ENCODE results near the gene SEMA5A.

The SEMA5A gene

DNA sequence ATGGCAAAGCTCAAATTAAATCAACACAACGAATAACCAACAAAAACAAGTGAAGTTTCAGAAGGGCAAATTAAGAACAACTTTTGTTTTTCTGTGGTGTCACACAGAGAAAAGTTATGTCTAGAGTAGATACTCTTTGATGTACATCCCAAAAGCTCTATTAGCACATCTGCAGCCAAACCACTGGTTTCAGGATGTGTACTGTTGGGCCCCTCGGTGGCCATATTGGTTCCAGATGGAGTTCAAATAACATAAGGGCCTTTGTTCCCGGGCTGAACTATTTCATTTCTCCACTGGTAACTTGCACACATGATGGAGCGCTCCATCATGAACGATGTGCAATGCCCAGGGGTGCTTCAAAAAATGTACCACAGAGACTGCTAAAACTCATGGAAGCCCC, 126.1 kb downstream of the SEMA5A start:
- Histone ChIP-seq H3K27me3 (ENCODE audit: insufficient read depth, poor library complexity, severe bottlenecking) (no peaks in the 10 kb centered on the region), H3K27ac (replicated peaks) (no peak overlapping the region), H3K4me3 (replicated peaks; ENCODE audit: insufficient read depth, low read length) (no peak overlapping the region)
- no peak for DNase-seq (ENCODE audit: low read depth in 1 of 2, low spot score in 1 of 2)
- TF ChIP-seq POLR2AphosphoS5 (IDR thresholded peaks at IDR 0.05; ENCODE audit: low read depth) (no peak), GABPA (IDR thresholded peaks at IDR 0.05; ENCODE audit: low read depth) (no peak), SPI1 (IDR thresholded peaks at IDR 0.05; ENCODE audit: borderline replicate concordance, low read depth) (no peak), CTCF (IDR thresholded peaks at IDR 0.05; ENCODE audit: insufficient read depth, low read length) (no peak)
- TF ChIP-seq, protein P1, sequence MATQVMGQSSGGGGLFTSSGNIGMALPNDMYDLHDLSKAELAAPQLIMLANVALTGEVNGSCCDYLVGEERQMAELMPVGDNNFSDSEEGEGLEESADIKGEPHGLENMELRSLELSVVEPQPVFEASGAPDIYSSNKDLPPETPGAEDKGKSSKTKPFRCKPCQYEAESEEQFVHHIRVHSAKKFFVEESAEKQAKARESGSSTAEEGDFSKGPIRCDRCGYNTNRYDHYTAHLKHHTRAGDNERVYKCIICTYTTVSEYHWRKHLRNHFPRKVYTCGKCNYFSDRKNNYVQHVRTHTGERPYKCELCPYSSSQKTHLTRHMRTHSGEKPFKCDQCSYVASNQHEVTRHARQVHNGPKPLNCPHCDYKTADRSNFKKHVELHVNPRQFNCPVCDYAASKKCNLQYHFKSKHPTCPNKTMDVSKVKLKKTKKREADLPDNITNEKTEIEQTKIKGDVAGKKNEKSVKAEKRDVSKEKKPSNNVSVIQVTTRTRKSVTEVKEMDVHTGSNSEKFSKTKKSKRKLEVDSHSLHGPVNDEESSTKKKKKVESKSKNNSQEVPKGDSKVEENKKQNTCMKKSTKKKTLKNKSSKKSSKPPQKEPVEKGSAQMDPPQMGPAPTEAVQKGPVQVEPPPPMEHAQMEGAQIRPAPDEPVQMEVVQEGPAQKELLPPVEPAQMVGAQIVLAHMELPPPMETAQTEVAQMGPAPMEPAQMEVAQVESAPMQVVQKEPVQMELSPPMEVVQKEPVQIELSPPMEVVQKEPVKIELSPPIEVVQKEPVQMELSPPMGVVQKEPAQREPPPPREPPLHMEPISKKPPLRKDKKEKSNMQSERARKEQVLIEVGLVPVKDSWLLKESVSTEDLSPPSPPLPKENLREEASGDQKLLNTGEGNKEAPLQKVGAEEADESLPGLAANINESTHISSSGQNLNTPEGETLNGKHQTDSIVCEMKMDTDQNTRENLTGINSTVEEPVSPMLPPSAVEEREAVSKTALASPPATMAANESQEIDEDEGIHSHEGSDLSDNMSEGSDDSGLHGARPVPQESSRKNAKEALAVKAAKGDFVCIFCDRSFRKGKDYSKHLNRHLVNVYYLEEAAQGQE (IDR thresholded peaks at IDR 0.05; ENCODE audit: insufficient replicate concordance, low read depth): no peak

DNA sequence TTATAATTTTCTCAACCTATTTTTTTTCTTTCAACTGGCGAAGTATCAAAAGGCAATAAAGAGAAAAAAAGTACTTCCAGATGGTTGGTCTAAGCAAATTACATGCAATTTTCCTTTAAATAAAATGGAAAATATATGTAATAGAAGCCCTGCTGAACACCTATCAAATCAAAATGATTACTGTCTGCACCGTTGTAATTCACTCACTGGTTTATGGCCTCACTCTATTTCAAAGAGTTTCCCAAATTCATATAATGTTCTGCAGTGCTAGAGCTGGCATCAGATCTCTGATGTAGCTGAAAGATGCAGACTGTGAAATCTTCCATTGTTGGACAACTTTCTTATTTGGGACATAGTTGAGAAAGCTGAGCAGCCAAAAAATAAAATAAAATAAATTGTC, 130.3 kb downstream of the SEMA5A start:
- TF ChIP-seq POLR2AphosphoS5 (IDR thresholded peaks at IDR 0.05; ENCODE audit: low read depth) (no peak), CTCF (IDR thresholded peaks at IDR 0.05; ENCODE audit: insufficient read depth, low read length) (no peak)
- DNase-seq (ENCODE audit: low read depth in 1 of 2, low spot score in 1 of 2): no peak

GRCh38 chr5:9415091-9415490, 130.8 kb downstream of the SEMA5A start:
- H3K4me3 ChIP-seq (replicated peaks; ENCODE audit: insufficient read depth, low read length): no peak overlapping the region
- no peak for TF ChIP-seq POLR2AphosphoS5 (IDR thresholded peaks at IDR 0.05; ENCODE audit: low read depth)
- TF ChIP-seq CTCF (IDR thresholded peaks at IDR 0.05; ENCODE audit: insufficient read depth, low read length): no peak
- no peak for TF ChIP-seq SPI1 (IDR thresholded peaks at IDR 0.05; ENCODE audit: borderline replicate concordance, low read depth)
- TF ChIP-seq, protein P1 (IDR thresholded peaks at IDR 0.05; ENCODE audit: insufficient replicate concordance, low read depth): no peak
- TF ChIP-seq GABPA (IDR thresholded peaks at IDR 0.05; ENCODE audit: low read depth): no peak
- no peaks in the 10 kb centered on the region for H3K27me3 ChIP-seq (ENCODE audit: insufficient read depth, poor library complexity, severe bottlenecking)
- no peak overlapping the region for H3K27ac ChIP-seq (replicated peaks)
- DNase-seq (ENCODE audit: low read depth in 1 of 2, low spot score in 1 of 2): no peak

More for the DNA sequence above, 130.3 kb downstream of the SEMA5A start:
- no peaks in the 10 kb centered on the region for H3K27me3 ChIP-seq (ENCODE audit: insufficient read depth, poor library complexity, severe bottlenecking)
- no peak overlapping the region for H3K4me3 ChIP-seq (replicated peaks; ENCODE audit: insufficient read depth, low read length)
- no peak overlapping the region for H3K27ac ChIP-seq (replicated peaks)

GRCh38 chr5:9411142-9411541, 134.7 kb downstream of the SEMA5A start:
- TF ChIP-seq, protein P1 (IDR thresholded peaks at IDR 0.05; ENCODE audit: insufficient replicate concordance, low read depth): no peak
- TF ChIP-seq POLR2AphosphoS5 (IDR thresholded peaks at IDR 0.05; ENCODE audit: low read depth): no peak
- no peak for TF ChIP-seq GABPA (IDR thresholded peaks at IDR 0.05; ENCODE audit: low read depth)
- TF ChIP-seq CTCF (IDR thresholded peaks at IDR 0.05; ENCODE audit: insufficient read depth, low read length): no peak
- no peak for TF ChIP-seq SPI1 (IDR thresholded peaks at IDR 0.05; ENCODE audit: borderline replicate concordance, low read depth)
- no peak overlapping the region for H3K4me3 ChIP-seq (replicated peaks; ENCODE audit: insufficient read depth, low read length)
- H3K27ac ChIP-seq (replicated peaks): no peak overlapping the region
- no peaks in the 10 kb centered on the region for H3K27me3 ChIP-seq (ENCODE audit: insufficient read depth, poor library complexity, severe bottlenecking)
- DNase-seq (ENCODE audit: low read depth in 1 of 2, low spot score in 1 of 2): no peak
